ENCODE data around the gene GPR158. TPM values are rescaled to one million over a fixed set of nuclear protein-coding genes. Genes with fewer than 3 reads are reported as not detected.

The GPR158 gene
- total RNA-seq, 1 experiment from 2014 or later = 2.9 TPM

DNA sequence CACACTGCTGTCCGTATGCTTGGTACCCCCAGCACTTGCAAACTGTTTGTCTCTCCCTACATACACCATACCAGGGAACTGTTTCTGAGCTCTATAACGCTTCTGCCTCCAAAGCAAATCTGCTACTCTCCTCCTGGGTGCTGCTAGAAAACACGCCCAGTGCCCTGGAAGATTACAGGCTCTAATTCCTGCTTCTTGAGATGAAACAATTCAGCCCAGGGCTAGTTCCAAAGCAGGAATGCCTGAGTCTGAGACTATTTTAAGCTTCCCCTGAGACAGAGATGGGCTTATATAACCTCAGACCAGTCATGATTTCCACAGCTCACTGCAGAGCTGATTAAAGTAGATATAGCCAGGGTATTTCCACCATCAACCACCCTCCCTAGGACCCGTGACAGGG lies 327.1 kb downstream of the GPR158 start:
- H3K27me3 ChIP-seq (ENCODE audit: insufficient read depth, low read length) = no peaks in the 10 kb centered on the region
- H4K20me1 ChIP-seq (ENCODE audit: insufficient read depth) = no peaks in the 10 kb centered on the region
- H3K4me1 ChIP-seq (ENCODE audit: control insufficient read depth in 1 of 2, insufficient read depth in 2 of 2, low read length in 2 of 2) = no peaks in the 10 kb centered on the region
- ChIA-PET RAD21 (ENCODE audit: low non-redundant PET in 1 of 2, low total read pairs in 2 of 2, uncharacterized antibody in 2 of 2, unreplicated experiment in 2 of 2) (no interaction called here), CTCF (no interaction called here), POLR2A (no interaction called here)
- H3K27ac ChIP-seq (ENCODE audit: low read depth, low read length) = no peak overlapping the region
- no peak overlapping the region for H3K4me3 ChIP-seq (replicated peaks in 1 of 2; ENCODE audit: low read depth in 1 of 2, low read length in 2 of 2)
- no peak overlapping the region for H3K9ac ChIP-seq (ENCODE audit: low read length)
- no peak overlapping the region for H3K4me2 ChIP-seq (ENCODE audit: low read length)
- no peak overlapping the region for H2AFZ ChIP-seq (ENCODE audit: low read depth, low read length, poor library complexity, severe bottlenecking)
- no peaks in the 10 kb centered on the region for H3K36me3 ChIP-seq (ENCODE audit: control insufficient read depth in 1 of 2, insufficient read depth in 2 of 2, low read length in 2 of 2)
- no peaks in the 10 kb centered on the region for H3K9me2 ChIP-seq (ENCODE audit: insufficient read depth)
- TF ChIP-seq SRF (IDR thresholded peaks at IDR 0.05; ENCODE audit: low read depth) = no peak
- TF ChIP-seq RAD21 (IDR thresholded peaks at IDR 0.05; ENCODE audit: low read depth) = no peak
- no peak for TF ChIP-seq FOSL1 (IDR thresholded peaks at IDR 0.05; ENCODE audit: low read depth)
- no peak for TF ChIP-seq ELF1 (IDR thresholded peaks at IDR 0.05; ENCODE audit: borderline replicate concordance, low read depth)
- TF ChIP-seq POLR2AphosphoS5 (IDR thresholded peaks at IDR 0.05; ENCODE audit: low read depth, low read length) = no peak
- TF ChIP-seq, protein P1, sequence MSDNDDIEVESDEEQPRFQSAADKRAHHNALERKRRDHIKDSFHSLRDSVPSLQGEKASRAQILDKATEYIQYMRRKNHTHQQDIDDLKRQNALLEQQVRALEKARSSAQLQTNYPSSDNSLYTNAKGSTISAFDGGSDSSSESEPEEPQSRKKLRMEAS (IDR thresholded peaks at IDR 0.05) = no peak
- TF ChIP-seq SIN3A (IDR thresholded peaks at IDR 0.05; ENCODE audit: low read depth) = no peak
- TF ChIP-seq, protein P2, sequence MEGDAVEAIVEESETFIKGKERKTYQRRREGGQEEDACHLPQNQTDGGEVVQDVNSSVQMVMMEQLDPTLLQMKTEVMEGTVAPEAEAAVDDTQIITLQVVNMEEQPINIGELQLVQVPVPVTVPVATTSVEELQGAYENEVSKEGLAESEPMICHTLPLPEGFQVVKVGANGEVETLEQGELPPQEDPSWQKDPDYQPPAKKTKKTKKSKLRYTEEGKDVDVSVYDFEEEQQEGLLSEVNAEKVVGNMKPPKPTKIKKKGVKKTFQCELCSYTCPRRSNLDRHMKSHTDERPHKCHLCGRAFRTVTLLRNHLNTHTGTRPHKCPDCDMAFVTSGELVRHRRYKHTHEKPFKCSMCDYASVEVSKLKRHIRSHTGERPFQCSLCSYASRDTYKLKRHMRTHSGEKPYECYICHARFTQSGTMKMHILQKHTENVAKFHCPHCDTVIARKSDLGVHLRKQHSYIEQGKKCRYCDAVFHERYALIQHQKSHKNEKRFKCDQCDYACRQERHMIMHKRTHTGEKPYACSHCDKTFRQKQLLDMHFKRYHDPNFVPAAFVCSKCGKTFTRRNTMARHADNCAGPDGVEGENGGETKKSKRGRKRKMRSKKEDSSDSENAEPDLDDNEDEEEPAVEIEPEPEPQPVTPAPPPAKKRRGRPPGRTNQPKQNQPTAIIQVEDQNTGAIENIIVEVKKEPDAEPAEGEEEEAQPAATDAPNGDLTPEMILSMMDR (IDR thresholded peaks at IDR 0.05 in 2 of 3, conservative IDR thresholded peaks at IDR 0.05 in 1 of 3; ENCODE audit: borderline replicate concordance in 1 of 3, insufficient read depth in 1 of 3, low read depth in 2 of 3, low read length in 2 of 3) = no peak
- TF ChIP-seq YY1 (IDR thresholded peaks at IDR 0.05; ENCODE audit: extremely low read depth, insufficient replicate concordance, low read depth, low read length) = no peak
- no peak for TF ChIP-seq TCF7L2 (IDR thresholded peaks at IDR 0.05; ENCODE audit: borderline replicate concordance, extremely low read depth, insufficient read depth, insufficient read length)
- TF ChIP-seq, protein P3, sequence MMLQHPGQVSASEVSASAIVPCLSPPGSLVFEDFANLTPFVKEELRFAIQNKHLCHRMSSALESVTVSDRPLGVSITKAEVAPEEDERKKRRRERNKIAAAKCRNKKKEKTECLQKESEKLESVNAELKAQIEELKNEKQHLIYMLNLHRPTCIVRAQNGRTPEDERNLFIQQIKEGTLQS (IDR thresholded peaks at IDR 0.05) = no peak
- TF ChIP-seq EZH2phosphoT487 (IDR thresholded peaks at IDR 0.05; ENCODE audit: borderline replicate concordance) = no peak
- TF ChIP-seq CBX3 (IDR thresholded peaks at IDR 0.05; ENCODE audit: low read depth) = no peak
- TF ChIP-seq EGR1 (IDR thresholded peaks at IDR 0.05; ENCODE audit: low read depth) = no peak
- no peak for TF ChIP-seq EZH2 (IDR thresholded peaks at IDR 0.05)
- TF ChIP-seq SP1 (IDR thresholded peaks at IDR 0.05; ENCODE audit: low read depth) = no peak
- TF ChIP-seq POLR2A (IDR thresholded peaks at IDR 0.05; ENCODE audit: borderline replicate concordance, extremely low read depth, insufficient read depth, insufficient read length) = no peak
- no peaks in the 10 kb centered on the region for H3K79me2 ChIP-seq (ENCODE audit: insufficient read depth, low read length)
- H3K9me3 ChIP-seq (ENCODE audit: control insufficient read depth in 1 of 2, insufficient read depth in 1 of 2, low read depth in 1 of 2, low read length in 2 of 2) = no peaks in the 10 kb centered on the region
- no TSS peak for BruUV-seq (replicated peaks)
- ATAC-seq = no peak
- intact Hi-C loops (cut with micrococcal nuclease) = no loop called here
- no peak for DNase-seq (ENCODE audit: low read depth, low spot score)
